Cardiac septum (tissue), 1 donor: ENCODE measurements around the gene ARHGDIG. TPM values are rescaled to one million over a fixed set of nuclear protein-coding genes. Genes with fewer than 3 reads are reported as not detected.

Source experiments
- DNase-seq: peaks from one replicate; pipeline ENCODE4 v3.0.0-alpha.2; 2020; ENCODE audit warnings: low spot score
- intact Hi-C: fragments of 100-400 bp; cut with DNase I; formaldehyde crosslinking; loops from one replicate; pipeline ENCODE4 v1.14.0; 2022
- total RNA-seq: library from RNA; stranded (reverse); fragmentation: NEBNext Ultra II Directional; extraction: Animal tissue kit (Norgen Biotek cat#: 25700); gene quantifications from one replicate; pipeline ENCODE4 v1.2.1, GENCODE V29; 2021
- donor health status: DM: no; HTN: no; CAD: no.

The ARHGDIG gene
- total RNA-seq, 1 donor from 2014 or later = 2.8 TPM

DNA sequence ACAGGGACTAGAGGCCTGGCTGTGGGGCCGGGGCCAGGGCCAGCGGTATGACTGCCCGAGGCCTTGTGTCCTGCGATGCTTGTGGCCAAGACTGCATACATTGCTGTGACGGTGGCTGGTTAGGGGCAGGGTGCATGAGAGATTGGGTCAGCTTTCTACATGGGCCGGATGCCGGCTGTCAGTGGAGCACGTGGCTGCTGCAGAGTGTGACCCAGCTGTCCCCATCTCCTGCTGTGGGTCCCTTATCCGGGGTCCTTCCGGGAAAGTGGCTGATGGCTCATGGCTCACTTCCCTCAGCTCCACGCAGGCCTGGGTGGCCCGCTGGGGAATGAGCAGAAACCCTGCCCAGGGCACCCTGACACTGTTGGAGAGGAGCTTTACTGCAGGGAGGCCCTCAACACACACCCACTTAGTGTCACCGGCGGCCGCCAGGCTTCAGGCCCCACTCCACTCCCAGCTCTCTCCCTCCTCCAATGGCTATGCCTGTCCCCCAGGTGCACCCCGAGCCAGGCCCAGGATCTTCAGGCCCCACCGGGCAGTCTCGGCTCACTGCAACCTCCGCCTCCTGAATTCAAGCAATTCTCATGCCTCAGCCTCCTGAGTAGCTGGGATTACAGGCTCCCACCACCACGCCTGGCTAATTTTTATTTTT lies 3.8 kb upstream of the ARHGDIG start:
- intact Hi-C loops = no loop called here
- no peak for DNase-seq

DNA sequence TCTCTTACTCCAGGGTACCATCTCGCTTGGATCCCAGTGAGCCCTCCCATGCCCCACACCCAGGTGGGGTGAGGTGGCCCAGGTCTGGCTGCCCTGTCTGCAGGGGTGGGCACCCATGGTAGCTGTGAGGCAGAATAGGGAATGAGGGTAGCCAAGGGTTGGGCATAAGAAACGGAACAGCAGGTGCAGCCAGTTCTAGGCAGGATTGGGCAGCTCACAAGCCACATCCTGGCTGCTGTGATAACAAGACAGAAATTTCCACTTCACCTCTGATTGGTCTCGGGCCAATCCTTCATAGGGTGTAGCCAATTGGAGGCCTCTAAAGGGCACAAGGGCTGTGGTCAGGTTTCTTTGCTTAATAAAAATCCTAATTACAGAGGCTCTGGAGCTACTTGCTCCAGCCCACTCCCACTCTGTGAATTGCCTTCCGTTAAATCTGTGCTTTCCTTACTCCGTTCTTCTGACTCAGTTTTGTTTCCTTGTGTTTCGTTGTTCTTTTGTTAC lies 1.5 kb upstream of the ARHGDIG start:
- DNase-seq = no peak
- intact Hi-C loops = no loop called here

DNA sequence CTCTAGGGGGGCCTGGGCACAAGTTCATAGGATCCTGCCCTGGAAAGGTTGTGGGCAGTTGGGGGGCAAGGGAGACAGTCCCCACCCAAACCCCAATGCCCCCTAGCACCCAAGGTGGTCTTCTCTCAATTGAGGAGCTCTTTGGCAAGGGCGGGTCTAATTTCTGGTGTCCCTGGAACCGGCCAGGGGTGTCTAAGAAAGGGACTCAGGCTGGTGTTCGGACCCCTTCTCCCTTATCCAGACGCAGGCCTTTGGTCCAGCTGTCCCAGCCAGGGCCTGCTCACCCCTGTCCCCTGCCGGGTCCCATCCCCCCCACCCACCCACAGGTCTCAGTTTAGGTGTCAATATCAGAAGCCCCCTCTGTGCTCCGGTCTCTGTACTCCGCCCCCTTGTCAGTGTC lies 860 bp upstream of the ARHGDIG start:
- DNase-seq = no peak

DNA sequence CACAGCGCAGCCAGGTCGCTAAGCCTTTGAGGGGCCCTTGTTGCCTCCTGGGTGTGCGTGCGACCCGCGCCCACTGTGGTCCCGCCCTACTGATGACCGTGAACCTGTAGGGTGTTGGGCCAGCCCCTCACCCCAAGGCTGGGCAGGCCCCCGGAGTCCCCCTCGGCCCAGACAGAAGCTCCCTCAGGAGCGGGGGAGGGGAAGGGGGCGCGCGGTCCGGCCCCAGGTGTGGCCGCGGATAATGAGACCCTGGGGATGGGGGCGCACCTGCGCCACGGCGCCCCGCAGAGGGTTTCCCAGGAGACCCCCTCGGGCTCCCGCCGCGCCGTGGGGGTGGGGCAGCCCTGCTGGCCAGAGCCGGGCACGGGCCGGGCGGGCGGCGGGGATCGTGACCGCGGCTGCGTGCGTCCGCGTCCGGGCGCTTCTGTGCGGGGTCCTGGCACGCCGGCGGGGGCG lies 358 bp upstream of the ARHGDIG start:
- no peak for DNase-seq
- intact Hi-C loops = no loop called here

More for the DNA sequence above, 860 bp upstream of the ARHGDIG start:
- intact Hi-C loops = no loop called here

DNA sequence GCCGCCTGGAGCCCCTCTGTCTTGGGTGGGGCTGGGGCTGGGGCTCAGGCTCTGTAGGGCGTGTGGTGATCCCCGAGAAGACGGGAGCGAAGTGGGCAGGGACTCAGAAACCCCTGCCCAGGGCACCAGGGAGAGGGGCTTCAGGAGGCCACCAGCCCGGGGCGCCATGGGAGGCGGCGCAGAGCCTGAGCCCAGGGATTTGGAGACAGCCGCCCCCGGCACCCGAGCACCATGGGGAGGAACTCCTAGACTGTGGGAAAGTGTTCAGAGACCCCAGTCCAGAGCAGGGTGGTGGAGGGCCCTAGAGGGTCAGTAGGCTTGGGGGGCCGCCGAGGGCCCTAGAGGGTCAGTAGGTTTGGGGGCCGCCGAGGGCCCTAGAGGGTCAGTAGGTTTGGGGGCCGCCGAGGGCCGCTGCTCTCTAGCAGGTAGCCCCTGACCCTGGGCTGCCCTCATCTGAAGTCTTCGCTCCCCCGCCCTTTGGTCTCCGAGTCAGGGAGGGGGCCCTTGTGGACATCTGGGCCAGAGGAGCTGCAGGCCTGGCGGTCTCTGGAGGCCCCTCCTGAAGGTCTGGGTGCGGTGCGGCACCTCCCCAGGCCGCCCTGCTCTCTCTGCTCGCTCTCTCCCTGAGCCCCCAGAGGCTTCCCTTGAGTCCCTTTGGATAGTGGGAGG lies 734 bp downstream of the ARHGDIG start:
- no peak for DNase-seq
- intact Hi-C loops = no loop called here

DNA sequence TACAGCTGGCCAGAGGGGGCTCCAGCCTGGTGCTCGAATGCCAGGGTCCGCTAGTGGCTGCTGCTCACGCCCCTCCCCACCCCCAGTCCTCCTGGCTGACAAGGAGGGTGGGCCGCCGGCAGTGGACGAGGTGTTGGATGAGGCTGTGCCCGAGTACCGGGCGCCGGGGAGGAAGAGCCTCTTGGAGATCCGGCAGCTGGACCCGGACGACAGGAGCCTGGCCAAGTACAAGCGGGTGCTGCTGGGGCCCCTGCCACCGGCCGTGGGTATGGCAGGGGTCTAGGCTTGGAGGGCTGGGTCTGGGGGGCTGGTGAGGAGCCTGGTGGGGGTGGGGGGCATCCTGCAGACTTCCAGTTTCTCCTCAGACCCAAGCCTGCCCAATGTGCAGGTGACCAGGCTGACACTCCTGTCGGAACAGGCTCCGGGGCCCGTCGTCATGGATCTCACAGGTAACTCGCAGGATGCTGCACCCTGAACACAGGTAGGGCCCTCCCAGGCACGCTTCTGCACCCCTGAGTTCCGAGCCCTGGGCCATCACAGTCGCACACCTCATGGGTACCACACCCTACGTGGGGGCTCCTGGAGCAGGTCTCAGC lies 1.4 kb downstream of the ARHGDIG start:
- DNase-seq = no peak
- intact Hi-C loops = no loop called here

DNA sequence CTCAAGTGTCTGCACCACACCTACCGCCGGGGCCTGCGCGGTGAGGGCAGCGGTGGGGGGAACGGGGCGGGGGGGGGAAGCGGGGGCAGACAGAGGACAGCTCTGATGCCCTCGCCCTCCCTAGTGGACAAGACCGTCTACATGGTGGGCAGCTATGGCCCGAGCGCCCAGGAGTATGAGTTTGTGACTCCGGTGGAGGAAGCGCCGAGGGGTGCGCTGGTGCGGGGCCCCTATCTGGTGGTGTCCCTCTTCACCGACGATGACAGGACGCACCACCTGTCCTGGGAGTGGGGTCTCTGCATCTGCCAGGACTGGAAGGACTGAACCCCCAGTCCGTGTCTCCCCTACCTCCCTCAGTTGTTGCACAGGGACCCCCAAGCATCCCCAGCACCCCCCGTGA lies 2.1 kb downstream of the ARHGDIG start:
- no peak for DNase-seq
- intact Hi-C loops = no loop called here

DNA sequence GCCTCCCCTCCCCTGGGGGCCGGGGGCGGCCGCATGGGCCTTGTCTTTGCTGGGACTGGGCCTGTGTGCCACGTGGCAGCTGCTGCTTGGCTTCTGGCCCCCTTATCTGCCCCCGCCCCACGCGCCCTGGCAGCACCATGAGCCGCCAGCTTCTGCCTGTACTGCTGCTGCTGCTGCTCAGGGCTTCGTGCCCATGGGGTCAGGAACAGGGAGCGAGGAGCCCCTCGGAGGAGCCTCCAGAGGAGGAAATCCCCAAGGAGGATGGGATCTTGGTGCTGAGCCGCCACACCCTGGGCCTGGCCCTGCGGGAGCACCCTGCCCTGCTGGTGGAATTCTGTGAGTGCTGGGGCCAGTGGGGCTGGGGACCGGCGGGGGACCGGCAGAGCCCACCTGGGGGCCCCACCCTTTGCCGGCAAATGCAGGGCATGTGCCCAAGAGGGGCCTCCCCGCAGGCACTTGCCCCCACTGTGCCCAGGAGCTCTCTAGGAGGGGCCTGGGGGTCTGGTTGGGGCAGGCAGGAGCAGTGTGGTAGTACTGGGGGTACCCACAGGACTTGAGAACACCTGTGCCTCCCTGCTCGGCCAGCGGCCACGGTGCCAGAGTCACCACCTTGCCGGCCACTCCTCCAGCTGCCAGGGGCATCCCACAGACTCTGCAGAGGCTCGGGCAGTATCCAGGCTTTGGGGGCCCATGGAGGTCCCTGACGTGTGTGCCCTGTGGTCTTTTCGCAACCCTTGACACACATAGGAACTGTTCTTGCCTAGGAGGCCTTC lies 2.8 kb downstream of the ARHGDIG start, which contains the start of gene PDIA2:
TSS of gene PDIA2 (plus strand) at position 132 of the 773 bp plus-strand sequence. CDS start at position 138, 6 bp downstream.
- DNase-seq = no peak
- intact Hi-C loops = no loop called here

DNA sequence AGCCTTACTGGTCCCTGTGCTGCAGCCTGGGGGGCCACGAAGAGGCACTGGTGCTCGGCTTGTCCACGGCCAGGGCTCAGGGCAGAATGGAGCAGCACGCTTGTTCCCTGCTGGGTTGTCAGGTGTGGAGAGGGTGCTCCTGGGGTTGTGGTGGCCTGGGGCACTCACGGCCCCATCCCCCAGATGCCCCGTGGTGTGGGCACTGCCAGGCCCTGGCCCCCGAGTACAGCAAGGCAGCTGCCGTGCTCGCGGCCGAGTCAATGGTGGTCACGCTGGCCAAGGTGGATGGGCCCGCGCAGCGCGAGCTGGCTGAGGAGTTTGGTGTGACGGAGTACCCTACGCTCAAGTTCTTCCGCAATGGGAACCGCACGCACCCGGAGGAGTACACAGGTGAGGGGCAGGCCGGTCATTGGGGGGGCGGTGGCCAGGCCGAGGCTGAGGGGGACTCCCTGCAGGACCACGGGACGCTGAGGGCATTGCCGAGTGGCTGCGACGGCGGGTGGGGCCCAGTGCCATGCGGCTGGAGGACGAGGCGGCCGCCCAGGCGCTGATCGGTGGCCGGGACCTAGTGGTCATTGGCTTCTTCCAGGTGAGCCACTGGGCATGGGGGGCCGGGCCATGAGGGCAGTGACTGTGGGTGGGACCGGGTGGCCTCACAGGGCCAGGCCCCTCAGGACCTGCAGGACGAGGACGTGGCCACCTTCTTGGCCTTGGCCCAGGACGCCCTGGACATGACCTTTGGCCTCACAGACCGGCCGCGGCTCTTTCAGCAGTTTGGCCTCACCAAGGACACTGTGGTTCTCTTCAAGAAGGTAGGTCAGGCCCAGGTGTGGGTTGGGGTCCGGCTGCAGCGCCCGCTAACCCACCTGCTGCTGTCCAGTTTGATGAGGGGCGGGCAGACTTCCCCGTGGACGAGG lies 4.1 kb downstream of the ARHGDIG start:
- intact Hi-C loops = no loop called here
- no peak for DNase-seq

DNA sequence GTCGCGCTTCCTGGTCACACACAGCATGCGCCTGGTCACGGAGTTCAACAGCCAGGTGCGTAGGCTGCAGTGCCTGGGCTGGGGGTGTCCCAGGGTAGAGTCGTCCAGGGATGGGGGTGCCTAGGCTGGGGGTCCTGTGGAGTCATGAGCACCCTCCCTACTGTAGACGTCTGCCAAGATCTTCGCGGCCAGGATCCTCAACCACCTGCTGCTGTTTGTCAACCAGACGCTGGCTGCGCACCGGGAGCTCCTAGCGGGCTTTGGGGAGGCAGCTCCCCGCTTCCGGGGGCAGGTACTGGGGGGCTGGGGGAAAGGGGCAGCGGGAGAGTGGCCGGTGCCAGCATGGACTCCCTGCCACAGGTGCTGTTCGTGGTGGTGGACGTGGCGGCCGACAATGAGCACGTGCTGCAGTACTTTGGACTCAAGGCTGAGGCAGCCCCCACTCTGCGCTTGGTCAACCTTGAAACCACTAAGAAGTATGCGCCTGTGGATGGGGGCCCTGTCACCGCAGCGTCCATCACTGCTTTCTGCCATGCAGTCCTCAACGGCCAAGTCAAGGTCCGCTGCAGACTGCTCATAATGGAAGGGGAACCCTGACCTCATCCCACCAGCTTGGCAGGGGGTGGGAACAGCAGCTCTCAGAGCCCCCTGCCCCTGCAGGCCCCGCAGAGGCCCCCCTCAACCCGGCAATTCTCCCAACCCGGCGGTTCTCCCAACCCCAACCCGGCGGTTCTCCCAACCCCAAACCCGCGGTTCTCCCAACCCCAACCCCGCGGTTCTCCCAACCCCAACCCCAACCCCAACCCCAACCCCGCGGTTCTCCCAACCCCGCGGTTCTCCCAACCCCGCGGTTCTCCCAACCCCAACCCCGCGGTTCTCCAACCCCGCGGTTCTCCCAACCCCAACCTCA lies 5.0 kb downstream of the ARHGDIG start:
- intact Hi-C loops = no loop called here

DNA sequence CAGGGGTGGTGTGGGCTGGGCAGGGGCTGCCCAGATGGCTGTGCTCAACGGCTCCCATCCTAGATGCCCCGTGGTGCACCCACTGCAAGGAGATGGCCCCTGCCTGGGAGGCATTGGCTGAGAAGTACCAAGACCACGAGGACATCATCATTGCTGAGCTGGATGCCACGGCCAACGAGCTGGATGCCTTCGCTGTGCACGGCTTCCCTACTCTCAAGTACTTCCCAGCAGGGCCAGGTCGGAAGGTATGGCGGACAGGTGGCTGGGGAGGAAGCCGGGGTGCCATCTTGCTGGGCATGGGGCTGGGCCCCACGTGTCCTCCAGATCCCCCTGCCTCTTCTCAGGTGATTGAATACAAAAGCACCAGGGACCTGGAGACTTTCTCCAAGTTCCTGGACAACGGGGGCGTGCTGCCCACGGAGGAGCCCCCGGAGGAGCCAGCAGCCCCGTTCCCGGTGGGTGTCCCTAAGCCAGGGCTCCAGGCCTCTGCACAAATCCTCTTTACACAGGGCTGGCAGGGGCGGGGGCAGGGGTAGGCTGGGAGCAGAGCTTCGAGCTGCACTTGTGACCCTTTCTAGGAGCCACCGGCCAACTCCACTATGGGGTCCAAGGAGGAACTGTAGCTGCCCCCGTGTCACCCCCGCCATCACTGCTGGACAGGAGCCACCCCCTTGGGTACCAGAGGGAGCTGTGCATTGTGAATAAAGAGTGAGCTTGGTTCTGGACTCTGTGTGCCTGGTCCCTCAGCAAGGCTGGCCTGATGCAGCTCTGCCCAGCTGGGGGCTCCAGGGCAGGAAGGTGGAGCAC lies 6.3 kb downstream of the ARHGDIG start:
- no peak for DNase-seq
- intact Hi-C loops = no loop called here

More for the DNA sequence above, 5.0 kb downstream of the ARHGDIG start:
- DNase-seq = no peak

DNA sequence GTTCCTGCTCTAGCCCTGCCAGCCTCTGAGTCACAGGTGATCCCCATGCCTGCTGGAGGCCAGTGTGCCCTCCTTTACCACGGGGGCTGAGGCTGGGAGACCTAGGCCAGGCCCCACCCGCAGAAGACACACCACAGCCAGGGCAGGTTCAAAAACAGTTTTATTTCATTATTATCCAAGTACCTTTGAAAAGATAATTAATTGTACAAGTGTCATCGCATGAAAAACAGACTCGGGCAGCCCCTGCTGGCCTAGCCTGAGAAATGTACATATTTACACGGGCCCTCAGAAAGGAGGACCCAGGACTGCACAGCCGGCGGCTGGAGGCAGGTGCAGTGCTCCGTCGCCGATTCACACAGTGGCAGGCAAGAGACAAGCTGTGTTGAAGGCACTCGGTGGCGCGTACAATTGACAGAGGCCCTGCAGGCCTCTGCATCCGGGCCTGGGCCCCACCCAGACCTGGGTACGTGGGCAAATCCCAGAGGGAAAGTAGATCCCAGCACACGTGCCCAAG lies 7.0 kb downstream of the ARHGDIG start:
- intact Hi-C loops = no loop called here
- DNase-seq = no peak

DNA sequence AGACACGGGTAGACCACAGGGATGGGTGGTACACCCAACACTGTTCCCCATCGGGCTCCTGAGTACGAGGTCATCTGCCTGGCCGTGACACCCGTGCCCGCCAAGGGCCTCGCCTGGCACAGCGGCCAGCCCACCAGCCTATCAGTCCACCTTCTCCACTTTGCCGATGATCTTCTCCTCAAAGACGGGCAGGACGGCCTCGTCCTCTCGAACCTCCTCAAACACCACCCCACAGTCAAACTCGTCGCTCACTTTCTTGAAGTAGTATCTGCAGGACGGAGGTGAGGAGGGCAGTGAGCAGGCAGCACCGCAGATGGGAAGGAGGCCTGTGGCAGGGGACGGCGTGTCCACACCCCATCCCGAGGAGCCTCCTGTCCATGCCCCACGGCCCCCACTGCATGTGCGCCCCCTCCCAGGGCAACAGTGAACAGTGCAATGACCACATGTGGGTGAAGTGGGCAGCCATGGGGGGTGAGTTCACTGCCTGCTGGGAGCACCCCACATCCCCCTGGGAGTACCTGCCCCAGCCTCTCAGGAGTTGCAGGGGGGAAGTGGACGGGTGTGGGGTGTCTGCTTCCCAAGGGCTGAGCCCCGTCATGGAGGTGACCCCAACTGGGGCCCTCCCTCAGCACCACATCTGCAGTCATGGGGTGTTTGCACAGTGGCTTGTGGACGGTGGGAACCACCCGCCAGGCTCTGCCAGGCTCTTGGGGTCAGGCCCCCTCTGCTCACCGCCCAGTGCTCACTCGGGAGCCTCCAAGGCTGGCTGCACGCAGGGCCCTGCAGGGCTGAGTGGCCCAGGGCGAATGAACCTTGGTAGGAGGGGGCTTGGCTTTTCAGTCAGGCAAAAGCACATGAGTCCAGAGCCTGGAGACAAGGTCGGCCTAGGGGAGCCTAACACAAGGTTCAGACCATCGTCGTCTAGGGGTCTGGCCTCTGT lies 7.9 kb downstream of the ARHGDIG start:
- no peak for DNase-seq
- intact Hi-C loops = no loop called here

DNA sequence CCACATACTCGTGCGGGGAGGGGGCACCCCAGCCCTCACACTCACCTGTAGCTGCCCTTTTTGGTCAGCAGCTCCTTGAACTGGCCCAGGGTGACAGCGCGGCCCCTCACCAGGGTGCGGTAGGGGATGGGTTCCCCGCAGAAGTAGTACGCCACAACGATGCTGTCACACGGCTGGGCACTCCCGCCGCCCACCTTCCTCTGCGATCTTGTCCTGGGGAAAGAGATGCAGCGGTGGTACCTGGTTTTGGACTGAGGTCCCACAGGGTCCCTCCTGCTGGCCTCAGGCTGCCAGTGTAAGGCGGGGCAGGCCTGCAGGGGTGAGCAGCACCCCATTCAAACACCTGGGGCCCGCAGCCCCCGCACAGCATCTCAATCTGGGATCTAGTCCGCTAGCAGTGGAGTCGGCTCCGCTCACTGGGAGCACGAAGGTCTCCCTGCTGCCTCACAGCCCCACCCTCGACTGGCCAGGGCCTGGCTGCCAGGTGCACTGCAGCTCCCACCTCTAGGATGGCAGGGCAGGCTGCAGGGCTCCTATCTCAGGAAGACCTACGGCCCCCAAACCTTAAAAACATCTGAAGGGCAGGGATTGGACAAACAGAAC lies 9.1 kb downstream of the ARHGDIG start:
- intact Hi-C loops = no loop called here
- DNase-seq = no peak

DNA sequence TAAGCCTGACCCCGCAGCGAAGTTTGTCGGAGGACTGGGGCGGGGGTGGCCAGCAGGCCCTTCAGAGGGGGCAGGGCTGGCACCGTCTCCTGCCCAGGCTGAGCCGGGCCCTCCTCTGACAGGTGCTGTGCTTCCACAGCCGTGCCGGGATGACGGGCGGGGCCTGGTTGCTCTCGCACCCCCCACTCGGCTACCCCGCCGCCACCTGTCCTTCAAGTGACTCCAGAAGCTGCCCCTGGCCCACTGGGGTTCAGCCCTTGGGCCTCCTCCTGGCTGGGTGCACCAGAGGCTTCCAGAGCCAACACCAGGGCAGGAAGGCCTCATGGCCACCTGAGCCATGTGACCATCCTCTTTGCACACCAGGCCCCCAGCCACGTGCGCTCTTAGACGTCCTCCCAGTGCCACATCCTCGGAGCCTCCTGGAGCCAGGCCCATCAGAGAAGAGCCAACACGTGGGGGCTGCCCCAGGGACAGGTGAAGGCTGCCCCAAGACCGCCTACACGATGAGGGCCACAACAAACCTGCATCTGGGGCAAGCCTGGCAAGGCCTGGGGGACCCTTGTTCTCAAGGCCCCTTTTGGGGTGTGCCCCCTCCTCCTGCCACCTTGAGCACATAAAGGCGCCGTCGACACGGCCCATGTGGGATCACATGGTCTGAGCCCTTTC lies 9.8 kb downstream of the ARHGDIG start:
- DNase-seq = no peak
- intact Hi-C loops = no loop called here
